Adrenal gland (tissue), 12 donors: ENCODE measurements around the gene KIF14. TPM values are rescaled to one million over a fixed set of nuclear protein-coding genes. Genes with fewer than 3 reads are reported as not detected.

Experiments
- DNase-seq, 7 donors: peaks; one replicate each; pipeline ENCODE4 v3.0.0-alpha.2; 2019 to 2020
- H3K27ac ChIP-seq, 5 donors: fragments of 200-600 bp; sonication (generic) in 4 of 5; 1 replicate in 3 of 5; 2 replicates in 2 of 5; pipeline versions ENCODE4 v1.5.1 to v1.8.0; 2016 to 2020; ENCODE audit warnings: mild to moderate bottlenecking in 1 of 5
- H3K27me3 ChIP-seq: fragments of 200-600 bp; 2 replicates; pipeline ENCODE4 v1.8.0; 2021
- H3K36me3 ChIP-seq, 2 donors: fragments of 200-600 bp; replicated peaks in 1 of 2; 1 replicate in 1 of 2; 2 replicates in 1 of 2; pipeline versions ENCODE4 v1.5.1 to v1.8.0; 2018 to 2022
- H3K4me1 ChIP-seq, 2 donors: fragments of 200-600 bp; replicated peaks in 1 of 2; 1 replicate in 1 of 2; 2 replicates in 1 of 2; pipeline versions ENCODE4 v1.5.1 to v1.8.0; 2018 to 2021
- H3K4me3 ChIP-seq, 4 donors: fragments of 200-600 bp; sonication (generic) in 3 of 4; one replicate each; pipeline ENCODE4 v1.5.1; 2016 to 2018
- H3K9me3 ChIP-seq, 3 donors: fragments of 200-600 bp; sonication (generic) in 1 of 3; replicated peaks in 1 of 3; 1 replicate in 2 of 3; 2 replicates in 1 of 3; pipeline versions ENCODE4 v1.5.1 to v1.8.0; 2016 to 2021
- CTCF ChIP-seq, 6 experiments: fragments of 450-650 bp in 4 of 6; fragments of 200-600 bp in 2 of 6; sonication (generic) in 1 of 6; IDR thresholded peaks; 1 replicate in 5 of 6; 2 replicates in 1 of 6; pipeline versions ENCODE4 v1.5.1 to v1.8.0; 2016 to 2021; ENCODE audit warnings: antibody characterized with exemption in 6 of 6, mild to moderate bottlenecking in 2 of 6, moderate library complexity in 1 of 6
- POLR2A ChIP-seq, 2 donors: fragments of 450-650 bp; IDR thresholded peaks; one replicate each; pipeline ENCODE4 v1.6.1; 2017; ENCODE audit warnings: antibody characterized with exemption in 2 of 2, mild to moderate bottlenecking in 2 of 2, moderate library complexity in 1 of 2
- WGBS, 4 donors: extraction: QIAGEN DNeasy Blood & Tissue Kit in 2 of 4; methylation state at CpG; one replicate each; pipeline versions ENCODE4 v1.1.5 to v1.1.7; 2013 to 2017; 5-methylcytosine and 5-hydroxymethylcytosine counted together
- intact Hi-C, 2 donors: fragments of 100-400 bp; cut with DNase I; formaldehyde crosslinking; loops; one replicate each; pipeline versions ENCODE4 v1.14.1 to v1.15.0; 2022 to 2023
- polyA plus RNA-seq, 3 donors: library from polyadenylated mRNA; stranded (reverse); fragments of 200-250 nt in 2 of 3; fragments of 350-450 nt in 1 of 3; fragmentation: Illumina TruSeq in 1 of 3; extraction: RNeasy Lipid Tissue Mini Kit (QIAGEN cat#74804) in 1 of 3; gene quantifications; one replicate each; pipeline ENCODE4 v1.2.3, GENCODE V29; 2013 to 2014
- total RNA-seq, 9 donors: library from RNA; depleted of rRNA in 4 of 9; stranded (reverse); fragments of >200 nt in 4 of 9; fragments of 120-200 nt in 1 of 9; fragmentation: NEBNext Ultra II Directional in 1 of 9; extraction: Animal tissue kit (Norgen Biotek cat#: 25700) in 1 of 9; gene quantifications; one replicate each; pipeline versions ENCODE4 v1.1.0 to v1.2.4, GENCODE V29; 2013 to 2023
- donor health status: healthy with polysubstance abuse.
- donor health status: Bipolar disorder and iron deficiency.
- donor health status: DM: yes; HTN: yes; CAD: no.
- donor health status: DM: no; HTN: no; CAD: no.
- donor health status: DM: no; HTN: no; CAD: no.
- donor health status: DM: yes; HTN: yes; CAD: no.

The KIF14 gene
- total and polyA plus RNA-seq, 12 donors = 0.07 to 3.5 (median 0.32) TPM

- intact Hi-C loops = loop anchor here (10.0 kb wide), 2 partner anchors 107 to 177 kb away; partner anchors contain the start of gene CAMSAP2 (in 1 of the 2)
- no peaks in the 10 kb centered on the region for H3K27me3 ChIP-seq
- DNase-seq = no peak
- H3K4me3 ChIP-seq = no peak overlapping the region
- H3K9me3 ChIP-seq = no peaks in the 10 kb centered on the region
- TF ChIP-seq CTCF (IDR thresholded peaks at IDR 0.05) (no peak), POLR2A (IDR thresholded peaks at IDR 0.05) (no peak)
- H3K36me3 ChIP-seq = no peaks in the 10 kb centered on the region
- WGBS, 4 donors = 54 to 96% (median 90%) methylated on average over 1 of the region's 1 CpG
- peaks cover 12 to 13% of the 10 kb centered on the region in 2 donors for H3K4me1 ChIP-seq
- no peak overlapping the region for H3K27ac ChIP-seq
These were observed 7.1 kb upstream of the KIF14 start for GRCh38 chr1:200627575-200628222.

- intact Hi-C loops = loop anchor here (10.0 kb wide), 2 partner anchors 108 to 178 kb away; partner anchors contain the start of gene CAMSAP2 (in 1 of the 2)
- no peaks in the 10 kb centered on the region for H3K36me3 ChIP-seq
- no peak overlapping the region for H3K27ac ChIP-seq
- 69 to 80% (median 75%) methylated on average over 5 of the region's 5 CpGs for WGBS, 4 donors
- no peak for TF ChIP-seq CTCF (IDR thresholded peaks at IDR 0.05)
- TF ChIP-seq POLR2A (IDR thresholded peaks at IDR 0.05) = no peak
- H3K9me3 ChIP-seq = no peaks in the 10 kb centered on the region
- DNase-seq = no peak
- H3K27me3 ChIP-seq = no peaks in the 10 kb centered on the region
- peaks cover 12 to 14% of the 10 kb centered on the region in 2 donors for H3K4me1 ChIP-seq
- no peak overlapping the region for H3K4me3 ChIP-seq
These were observed 6.4 kb upstream of the KIF14 start for GRCh38 chr1:200626853-200627534.

- 7 to 30% (median 16%) methylated on average over 1 of the region's 1 CpG for WGBS, 4 donors
- Histone ChIP-seq H3K36me3 (no peaks in the 10 kb centered on the region), H3K4me1 (peaks cover 18 to 22% of the 10 kb centered on the region in 2 donors), H3K27ac (peak overlapping the region in 3 of 5 donors; percentile 48 to 59 (median 58)), H3K4me3 (no peak overlapping the region), H3K9me3 (no peaks in the 10 kb centered on the region), H3K27me3 (no peaks in the 10 kb centered on the region)
- intact Hi-C loops = loop anchor here (10.0 kb wide), 2 partner anchors 109 to 179 kb away; partner anchors contain the start of gene CAMSAP2 (in 1 of the 2)
- TF ChIP-seq CTCF (IDR thresholded peaks at IDR 0.05) (no peak), POLR2A (IDR thresholded peaks at IDR 0.05) (no peak)
- no peak for DNase-seq
These were observed 4.9 kb upstream of the KIF14 start for GRCh38 chr1:200625381-200625824.

GRCh38 chr1:200624679-200625335, 4.3 kb upstream of the KIF14 start:
- Histone ChIP-seq H3K4me3 (no peak overlapping the region), H3K36me3 (no peaks in the 10 kb centered on the region), H3K4me1 (peaks cover 18 to 27% of the 10 kb centered on the region in 2 donors), H3K27ac (peak overlapping the region; percentile 30 to 59 (median 48)), H3K27me3 (no peaks in the 10 kb centered on the region), H3K9me3 (no peaks in the 10 kb centered on the region)
- 57 to 73% (median 68%) methylated on average over 2 of the region's 2 CpGs for WGBS, 4 donors
- intact Hi-C loops = loop anchor here (5.0 to 10.0 kb wide), 3 partner anchors 110 to 180 kb away; partner anchors contain the start of gene CAMSAP2 (in 1 of the 2)
- TF ChIP-seq CTCF (IDR thresholded peaks at IDR 0.05) (no peak), POLR2A (IDR thresholded peaks at IDR 0.05) (no peak)
- peak in 1 of 7 donors; percentile 35 for DNase-seq
